GM15510 (cell line): ENCODE results near the gene PALLD.

Experiments used
- POLR2A ChIP-seq: IDR thresholded peaks from 3 replicates; pipeline ENCODE4 v1.6.1; 2011; ENCODE audit warnings: borderline replicate concordance; ENCODE audit not compliant: insufficient read length; ENCODE audit errors: extremely low read depth

The PALLD gene

DNA sequence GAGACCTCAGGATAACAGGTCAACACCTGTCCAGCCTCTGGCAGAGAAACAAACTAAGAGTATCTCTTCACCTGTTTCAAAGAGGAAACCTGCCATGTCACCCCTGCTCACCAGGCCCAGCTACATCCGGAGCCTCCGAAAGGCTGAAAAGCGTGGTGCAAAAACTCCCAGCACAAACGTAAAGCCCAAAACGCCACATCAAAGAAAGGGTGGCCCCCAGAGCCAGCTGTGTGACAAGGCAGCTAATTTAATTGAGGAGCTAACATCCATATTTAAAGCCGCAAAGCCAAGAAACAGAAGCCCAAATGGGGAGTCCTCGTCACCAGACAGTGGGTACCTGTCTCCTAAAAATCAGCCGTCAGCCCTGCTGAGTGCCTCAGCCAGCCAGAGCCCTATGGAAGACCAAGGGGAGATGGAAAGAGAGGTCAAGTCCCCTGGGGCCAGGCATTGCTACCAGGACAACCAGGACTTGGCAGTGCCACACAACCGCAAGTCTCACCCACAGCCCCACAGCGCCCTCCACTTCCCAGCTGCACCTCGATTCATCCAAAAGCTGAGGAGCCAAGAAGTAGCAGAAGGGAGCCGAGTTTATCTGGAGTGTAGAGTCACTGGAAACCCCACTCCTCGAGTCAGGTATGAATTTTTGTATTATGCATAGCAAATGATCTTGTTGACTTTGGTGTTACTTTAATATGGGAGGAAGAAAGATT, 15.1 kb downstream of the PALLD start:
- no peak for TF ChIP-seq POLR2A

DNA sequence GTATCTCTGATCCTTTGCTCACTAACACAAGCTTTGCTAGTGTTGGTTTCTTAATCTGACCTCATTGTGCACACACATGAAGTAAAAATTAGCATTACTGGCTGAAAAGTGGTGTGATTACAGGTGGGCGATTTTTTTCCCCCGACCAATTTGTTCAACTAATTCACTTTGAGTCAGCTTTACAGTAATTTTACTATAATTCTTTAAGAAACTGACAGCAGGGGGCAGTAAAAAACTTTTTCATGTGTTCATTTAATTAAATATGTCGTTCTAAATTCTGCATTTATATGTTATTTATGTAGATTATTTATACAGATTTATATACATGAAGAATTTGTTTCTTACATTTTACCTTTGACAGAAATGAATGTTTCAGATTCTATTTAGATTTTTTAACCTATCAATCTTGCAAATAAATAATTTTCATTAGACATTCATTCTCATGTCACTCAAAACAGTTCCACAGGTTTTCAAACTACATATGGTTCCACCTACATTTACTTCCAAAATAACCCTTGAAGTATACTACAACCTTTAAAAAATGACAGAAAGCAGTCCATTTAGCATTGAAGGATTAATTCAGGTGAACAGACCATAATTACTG, 17.5 kb downstream of the PALLD start:
- TF ChIP-seq POLR2A, result no peak

DNA sequence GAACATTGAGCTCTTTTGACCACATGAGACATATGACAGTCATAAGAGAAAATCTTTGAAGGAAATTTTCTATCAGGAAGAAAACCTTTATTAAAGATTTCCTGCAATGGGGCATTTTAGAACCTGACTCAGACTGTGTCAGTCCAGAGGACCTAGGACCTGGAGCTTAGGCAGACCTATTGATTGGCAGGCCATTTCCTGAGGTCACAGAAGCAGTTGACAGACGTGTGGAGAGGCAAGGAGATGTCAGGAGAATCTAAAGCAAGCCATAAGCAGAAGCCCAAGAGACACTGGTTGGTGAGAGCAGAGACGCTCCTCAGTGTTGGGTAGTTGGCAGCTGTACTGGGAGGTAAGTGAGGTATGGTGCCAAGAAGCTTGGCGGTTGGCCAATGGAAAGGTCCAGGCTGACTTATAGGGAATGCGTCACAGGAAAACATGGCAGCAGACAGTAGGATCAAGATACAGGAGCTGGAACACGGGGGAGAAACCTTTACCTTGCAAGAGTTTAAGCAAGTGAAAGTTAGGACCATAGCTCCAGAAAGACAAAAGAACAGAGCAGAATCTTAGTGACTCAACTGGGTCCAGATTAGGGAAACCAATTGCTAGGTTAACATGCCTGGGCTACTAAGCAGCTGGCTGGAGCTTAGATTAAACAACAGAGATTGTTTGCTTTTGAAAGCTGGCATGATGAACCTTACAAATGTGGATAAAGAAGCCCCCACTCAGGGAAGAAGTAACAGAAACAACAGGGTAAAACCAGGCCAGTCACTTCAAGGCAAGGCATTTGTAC, 18.6 kb downstream of the PALLD start:
- no peak for TF ChIP-seq POLR2A

DNA sequence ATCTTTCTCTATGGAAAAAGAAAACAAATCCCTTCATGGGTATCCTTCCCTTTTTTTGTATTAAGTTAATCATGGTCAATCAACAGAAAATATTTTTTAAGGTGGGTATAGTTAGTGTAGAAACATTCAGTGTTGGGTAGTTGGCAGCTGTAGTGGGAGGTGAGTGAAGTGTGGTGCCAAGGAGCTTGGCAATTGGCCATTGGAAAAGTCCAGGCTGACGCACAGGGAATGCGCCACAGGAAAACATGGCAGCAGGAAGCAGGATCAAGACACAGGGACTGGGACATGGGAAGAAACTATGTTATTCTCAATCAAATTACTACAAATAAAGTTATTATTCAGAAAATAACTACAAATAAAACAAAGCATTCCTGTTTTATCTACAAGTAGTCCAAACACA, 20.0 kb downstream of the PALLD start:
- TF ChIP-seq POLR2A, result no peak

DNA sequence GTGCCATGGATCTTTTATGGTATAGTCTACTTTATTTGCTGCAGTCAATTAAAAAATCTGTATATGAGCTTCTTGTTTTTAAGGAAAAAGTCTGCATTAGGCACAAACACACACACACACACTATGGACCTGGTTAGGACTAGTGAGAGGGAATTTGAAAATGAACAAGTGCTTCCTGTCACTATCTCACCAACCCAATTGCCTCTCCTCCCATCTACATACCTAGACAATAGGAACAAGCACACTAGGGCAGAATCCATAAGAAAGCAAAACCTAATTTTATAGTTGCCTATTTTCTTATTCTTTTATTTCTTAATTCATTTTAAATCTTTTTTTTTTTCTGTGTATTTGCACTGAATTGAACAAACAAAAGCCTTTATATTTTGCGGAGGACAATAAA, 22.7 kb downstream of the PALLD start:
- no peak for TF ChIP-seq POLR2A

DNA sequence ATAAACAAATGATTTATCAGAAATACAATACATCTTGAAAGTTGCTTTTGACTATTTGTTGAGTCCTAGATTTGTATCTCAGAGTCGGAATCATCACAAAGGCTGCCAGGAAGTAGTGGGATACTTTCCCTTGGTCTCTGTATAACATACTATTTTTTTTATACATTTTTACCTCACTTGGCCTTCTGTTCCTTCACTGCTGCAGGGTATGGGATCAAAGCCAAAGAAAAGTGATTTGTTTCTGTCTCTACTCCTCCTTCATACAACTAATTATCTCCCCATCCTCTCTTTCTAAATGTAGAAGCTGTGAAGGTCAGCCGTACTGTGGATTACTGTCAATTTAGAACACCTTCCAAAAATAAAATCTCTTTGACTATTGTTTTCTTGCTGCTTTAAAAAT, 24.9 kb downstream of the PALLD start:
- no peak for TF ChIP-seq POLR2A

DNA sequence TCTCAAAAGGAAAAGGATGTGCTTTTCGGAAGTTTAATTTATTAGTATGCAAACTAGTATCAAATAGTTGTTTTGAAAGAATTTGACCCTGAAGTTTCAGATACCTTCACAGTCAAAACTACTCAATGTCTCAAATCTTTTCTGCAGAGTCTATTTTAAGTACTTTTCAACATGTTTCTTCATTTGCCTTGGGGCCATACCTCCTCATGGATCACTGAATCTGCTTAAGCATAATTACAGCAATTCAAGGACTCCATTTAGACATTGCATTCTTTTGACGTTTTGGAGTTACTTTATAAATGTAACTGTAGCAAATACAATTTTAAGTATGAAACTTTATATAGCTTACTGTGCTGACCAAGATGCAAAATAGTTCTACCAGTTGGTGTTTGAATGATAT, 25.5 kb downstream of the PALLD start:
- TF ChIP-seq POLR2A, result no peak

DNA sequence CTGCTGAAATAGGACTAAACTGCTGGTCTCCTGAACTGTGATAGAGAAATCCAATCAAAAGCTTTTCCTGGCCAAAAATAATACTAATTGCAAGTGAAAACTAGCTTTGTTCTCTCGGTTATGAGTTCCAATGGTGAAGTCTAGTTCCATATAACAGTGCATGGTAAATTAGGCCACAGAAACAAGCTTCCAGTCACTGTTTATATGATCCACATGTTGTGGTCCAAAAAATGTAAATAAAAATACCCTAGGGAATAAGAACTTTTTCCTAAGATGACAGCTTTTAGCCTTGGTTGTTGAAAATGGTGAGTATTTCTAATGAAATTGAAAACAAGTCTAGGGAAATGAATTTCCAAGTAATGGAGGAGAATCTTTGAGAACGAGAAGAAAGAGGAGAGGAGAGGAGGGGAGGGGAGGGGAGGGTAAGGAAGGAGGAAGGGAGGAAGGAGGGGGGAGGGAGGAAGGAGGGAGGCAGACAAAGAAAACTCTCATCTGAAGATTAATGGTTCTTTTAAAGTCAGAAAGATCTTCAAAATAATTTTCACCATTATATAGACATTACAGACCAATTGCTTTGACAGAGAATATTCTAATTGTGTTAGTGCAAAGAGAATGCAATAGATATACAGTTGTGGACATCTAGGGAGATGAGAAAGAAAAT, 26.1 kb downstream of the PALLD start:
- no peak for TF ChIP-seq POLR2A

DNA sequence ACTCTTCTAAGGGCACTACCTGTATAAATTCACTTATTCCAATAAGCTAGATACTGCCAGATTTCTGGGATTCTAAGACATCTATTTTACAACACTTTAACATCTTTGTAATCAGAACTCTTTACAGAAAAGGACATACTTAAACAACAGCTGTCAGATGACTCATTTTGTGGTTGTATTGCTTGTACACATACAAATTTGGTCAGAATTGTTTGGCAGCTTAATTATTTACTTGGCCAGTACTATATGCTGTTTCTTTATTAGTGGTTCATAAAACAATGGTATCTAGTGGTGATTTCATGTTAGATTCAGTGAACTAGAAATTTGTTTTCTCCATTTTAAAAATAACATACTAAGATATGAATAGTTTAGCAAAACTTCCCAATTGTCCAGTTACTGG, 27.2 kb downstream of the PALLD start:
- no peak for TF ChIP-seq POLR2A

DNA sequence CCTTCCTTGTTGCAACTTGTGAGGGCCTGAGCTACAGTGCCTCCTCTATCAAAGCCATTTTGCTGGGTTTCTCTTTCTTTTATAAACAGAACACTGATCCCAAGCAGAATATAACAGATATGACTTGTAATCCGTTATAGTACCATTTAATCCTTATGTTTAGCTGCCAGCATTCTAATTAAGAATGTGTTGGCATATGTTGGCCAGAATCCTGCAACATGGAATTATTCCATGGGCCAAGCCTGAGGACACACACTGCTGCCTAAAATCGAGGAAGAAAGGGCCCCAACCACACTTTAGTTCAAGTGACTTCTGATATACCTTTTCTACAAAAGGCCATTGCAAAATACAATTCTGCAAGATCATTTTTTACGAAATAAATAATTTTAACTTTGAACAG, 28.0 kb downstream of the PALLD start:
- no peak for TF ChIP-seq POLR2A

DNA sequence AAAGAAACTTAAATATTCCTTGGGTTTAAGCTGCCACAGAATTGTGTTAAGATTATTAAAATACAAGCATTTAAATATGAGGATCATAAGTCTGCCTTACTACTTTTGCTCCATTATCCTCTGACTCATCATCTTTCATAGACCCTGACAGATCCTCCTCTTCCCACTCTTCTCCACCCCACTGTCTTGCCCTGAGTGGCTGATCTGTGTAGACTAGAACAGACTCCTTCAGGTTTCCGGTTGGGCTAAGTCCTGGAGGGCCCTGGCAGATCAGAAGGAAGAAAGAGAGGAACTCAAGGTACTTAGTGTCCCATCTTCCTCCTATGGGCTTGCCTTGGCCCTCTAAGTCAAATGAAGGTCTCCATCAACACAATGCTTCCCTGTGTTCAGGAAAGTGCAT, 30.7 kb downstream of the PALLD start:
- TF ChIP-seq POLR2A, result no peak

DNA sequence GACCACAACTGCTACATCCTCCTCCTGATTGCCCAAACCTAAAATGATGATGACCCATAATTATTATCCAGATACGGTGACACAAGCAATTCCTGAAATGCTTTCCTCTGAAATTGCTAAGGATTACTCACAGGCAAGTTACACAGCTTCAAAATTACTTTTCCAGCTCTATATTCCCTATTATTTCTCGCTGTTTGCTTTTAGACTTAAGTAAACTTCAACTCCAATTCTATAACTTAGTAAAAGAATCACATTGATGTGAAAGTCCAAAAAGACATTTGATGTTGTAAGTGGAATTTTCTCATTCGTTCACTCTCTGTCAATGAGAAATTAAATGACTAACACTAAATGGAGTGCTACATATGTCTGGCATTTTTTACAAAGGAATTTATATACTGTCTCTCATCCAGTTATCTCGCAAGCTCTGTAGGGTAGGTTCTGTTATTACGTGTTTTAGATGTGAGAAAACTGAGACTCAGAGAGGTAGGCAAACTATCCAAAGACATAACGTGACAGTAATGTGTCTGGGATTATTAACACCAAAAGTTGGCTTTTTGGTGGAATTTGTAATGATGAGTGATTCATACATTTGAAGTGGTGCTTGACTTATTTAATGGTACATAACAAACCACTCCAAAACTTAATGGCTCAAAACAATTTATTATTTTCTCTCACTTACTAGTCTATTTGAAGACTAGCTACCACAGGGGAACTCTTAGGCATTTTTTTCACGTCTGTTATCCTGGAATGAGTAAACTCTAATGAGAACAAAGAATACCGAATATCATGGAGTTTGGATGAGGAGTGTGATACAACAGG, 31.5 kb downstream of the PALLD start:
- TF ChIP-seq POLR2A, result no peak

DNA sequence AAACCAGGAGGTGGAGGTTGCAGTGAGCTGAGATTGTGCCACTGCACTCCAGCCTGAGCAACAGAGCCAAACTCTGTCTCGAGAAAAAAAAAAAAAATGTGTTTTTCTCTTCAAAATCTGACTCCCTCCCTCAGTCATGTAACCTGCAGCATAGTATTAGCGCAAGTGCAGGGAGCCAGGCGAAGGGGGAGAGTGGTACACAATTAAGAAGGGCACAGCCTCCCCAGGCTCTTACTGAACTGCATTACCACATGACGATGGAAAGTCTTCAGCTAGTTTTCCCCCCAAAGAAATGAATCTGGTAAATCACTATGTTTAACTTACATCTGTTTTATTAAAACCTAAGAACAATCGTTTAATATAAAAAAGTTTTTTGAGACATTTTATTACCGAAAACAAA, 32.4 kb downstream of the PALLD start:
- no peak for TF ChIP-seq POLR2A

DNA sequence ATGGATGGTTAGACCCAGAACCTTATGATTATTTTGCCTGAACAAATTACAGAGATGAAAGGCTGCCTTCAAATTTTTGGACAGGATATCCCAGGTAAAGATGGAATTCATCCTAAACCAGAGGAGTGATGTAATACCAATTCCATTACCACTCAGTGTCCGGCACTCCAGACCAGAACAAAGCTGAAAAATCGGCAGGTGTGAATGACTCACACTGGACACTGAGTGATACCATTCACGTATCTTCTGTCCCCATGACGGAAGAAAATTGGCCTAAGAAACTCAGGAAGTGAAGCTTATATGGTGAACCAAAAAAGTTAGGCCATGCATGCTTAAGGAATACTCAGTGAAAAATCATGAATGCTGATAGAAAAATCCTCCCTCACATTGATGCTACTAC, 34.5 kb downstream of the PALLD start:
- TF ChIP-seq POLR2A, result no peak

DNA sequence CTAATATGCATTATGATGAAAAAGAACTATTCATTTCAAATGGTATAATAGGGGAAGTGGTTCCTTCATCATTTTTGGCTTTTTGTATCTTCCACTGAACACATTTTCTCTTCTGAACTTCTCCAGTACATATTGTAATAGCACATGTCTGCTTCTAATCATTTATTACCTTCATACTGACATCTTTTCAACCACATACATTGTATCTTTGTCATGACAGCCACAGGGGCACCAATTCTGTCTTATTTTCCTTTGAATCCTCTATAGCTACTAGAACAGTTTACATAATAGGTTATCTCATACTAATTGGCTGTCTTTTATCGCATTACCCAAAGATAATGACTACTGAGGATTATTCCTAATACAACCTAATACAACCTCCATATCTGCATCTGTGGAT, 37.7 kb downstream of the PALLD start:
- TF ChIP-seq POLR2A, result no peak

DNA sequence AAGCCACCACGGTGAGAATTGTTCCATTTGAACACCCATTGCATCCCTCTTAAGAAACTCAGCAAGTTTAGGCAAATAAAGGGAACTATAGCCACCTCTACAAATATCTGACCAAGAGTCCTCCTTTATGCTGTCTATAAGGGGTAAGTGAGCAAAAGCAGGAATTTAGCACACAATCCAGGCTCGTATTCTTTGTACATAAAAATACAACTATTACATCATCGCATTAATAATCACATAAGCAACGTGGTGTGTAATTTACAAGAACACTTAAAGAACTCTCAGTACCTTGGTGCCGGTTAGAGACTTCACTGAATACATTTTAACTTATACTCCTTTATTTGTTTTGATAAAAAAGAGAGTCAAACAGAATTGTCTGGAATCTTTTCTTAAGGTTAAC, 38.8 kb downstream of the PALLD start:
- TF ChIP-seq POLR2A, result no peak

DNA sequence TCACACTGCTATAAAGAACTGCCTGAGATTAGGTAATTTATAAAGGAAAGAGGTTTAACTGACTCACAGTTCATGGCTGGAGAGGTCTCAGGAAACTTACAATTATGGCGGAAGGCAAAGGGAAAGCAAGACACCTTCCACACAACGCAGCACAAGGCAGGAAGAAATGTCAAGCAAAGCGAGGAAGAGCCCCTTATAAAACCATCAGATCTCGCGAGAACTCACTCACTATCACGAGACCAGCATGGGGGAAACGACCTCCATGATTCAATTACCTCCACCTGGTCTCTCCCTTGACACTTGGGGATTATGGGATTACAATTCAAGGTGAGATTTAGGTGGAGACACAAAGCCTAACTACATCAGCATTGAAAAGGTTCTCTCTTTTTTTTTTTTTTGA, 39.6 kb downstream of the PALLD start:
- no peak for TF ChIP-seq POLR2A
